GM19035 (cell line): ENCODE measurements around the gene EGF.

ENCODE experiments used
- ATAC-seq: cut with Tn5 transposase; IDR thresholded peaks from one replicate; pipeline ENCODE4 v1.9.1; 2021; ENCODE audit not compliant: unreplicated experiment

The EGF gene

DNA sequence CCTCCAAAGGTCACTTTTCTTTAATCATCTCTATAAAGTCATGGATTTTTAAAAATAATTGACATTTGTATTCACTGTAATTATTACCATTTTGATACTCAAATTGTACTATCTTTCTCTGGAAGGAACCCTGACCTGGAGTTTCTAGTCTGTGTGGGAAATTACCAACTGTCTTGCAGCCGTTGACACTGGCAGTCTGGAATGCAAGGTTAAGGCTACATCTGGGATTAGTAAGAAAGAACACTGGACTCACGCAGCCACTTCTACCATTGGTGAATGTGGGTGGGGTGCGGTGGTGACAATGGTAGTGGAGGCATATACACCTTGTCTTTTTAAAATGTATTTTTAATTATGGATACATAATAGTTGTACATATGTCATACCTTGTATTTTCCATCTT is 40.9 kb downstream of the EGF start:
- no peak for ATAC-seq

DNA sequence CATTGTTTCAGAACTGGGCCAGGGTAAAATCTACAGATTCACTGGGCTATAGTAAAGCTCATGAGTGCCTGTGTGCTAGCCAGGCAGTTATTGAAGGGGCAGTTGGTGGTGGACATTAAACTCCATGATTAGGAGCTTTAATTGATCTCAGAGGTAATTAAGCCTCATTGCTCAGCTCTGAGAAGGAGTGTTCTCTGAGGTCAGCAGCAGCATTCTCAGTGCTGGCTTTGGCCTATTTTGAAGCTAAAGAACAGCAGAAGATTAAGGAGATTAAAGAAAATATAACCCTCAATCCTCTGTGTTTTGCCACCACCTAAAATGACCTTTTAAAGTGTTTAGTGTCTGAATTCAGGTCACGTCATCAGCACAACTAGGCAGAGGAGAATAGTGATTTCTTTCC is 42.5 kb downstream of the EGF start:
- ATAC-seq, result no peak

GRCh38 chr4:109957227-109957626 is 44.5 kb downstream of the EGF start:
- no peak for ATAC-seq

DNA sequence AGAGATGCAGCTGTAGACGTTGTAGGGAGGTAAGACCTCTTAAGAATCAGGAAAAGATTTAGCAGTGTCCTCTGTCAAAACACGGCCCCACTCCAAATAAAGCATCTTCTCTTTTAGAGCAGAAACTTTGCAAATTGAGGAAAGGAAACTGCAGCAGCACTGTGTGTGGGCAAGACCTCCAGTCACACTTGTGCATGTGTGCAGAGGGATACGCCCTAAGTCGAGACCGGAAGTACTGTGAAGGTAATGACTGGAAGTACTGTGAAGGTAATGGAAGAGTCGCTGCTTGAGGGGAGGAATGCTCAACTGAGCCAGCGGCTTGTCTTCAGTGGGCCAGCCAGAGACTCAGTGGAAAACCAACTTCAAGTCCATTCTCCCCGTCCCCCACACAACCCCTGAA is 46.5 kb downstream of the EGF start:
- ATAC-seq, result no peak

GRCh38 chr4:109962401-109962800 is 49.7 kb downstream of the EGF start:
- ATAC-seq, result no peak

GRCh38 chr4:109966891-109967481 is 54.3 kb downstream of the EGF start:
- ATAC-seq, result no peak

- no peak for ATAC-seq
Measured at GRCh38 chr4:109967798-109968520, 55.3 kb downstream of the EGF start.

DNA sequence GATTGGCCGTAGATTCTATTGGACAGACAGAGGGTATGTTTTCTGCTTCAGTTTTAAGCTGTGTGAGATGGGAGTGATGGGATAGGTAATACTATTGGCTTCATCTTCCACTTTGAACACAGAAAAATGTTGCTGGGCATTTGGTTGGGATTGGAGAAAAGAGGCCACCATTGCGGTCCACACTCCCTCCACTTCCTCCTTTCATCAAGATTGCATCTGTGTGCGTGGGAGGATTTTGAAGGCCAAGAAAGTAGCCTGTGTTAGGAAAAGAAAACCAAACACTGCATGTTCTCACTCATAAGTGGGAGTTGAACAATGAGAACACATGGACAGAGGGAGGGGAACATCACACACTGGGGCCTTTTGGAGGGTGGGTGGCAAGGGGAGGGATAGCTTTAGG is 56.4 kb downstream of the EGF start:
- ATAC-seq, result no peak

- ATAC-seq, result no peak
Measured at GRCh38 chr4:109969919-109970318, 57.2 kb downstream of the EGF start.

GRCh38 chr4:109972786-109973528 is 60.3 kb downstream of the EGF start:
- ATAC-seq, result no peak

DNA sequence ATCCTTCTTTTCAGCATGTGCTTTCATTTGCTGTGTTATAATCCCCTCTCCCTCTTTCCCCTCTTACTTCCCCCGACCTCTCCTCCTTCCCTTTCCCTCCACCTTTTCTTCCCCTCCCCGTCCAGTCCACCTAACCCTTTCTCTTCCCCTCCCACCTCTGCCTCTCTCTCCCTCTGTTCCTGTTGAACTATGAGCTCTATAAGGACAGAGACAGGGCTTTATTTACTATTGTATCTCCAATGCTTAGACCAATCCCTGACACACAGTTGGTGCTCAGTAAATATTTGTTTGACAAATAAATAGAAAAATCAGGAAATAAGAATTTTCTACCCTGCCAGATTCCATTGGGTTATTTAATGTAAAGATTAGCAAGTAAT is 60.8 kb downstream of the EGF start:
- no peak for ATAC-seq

DNA sequence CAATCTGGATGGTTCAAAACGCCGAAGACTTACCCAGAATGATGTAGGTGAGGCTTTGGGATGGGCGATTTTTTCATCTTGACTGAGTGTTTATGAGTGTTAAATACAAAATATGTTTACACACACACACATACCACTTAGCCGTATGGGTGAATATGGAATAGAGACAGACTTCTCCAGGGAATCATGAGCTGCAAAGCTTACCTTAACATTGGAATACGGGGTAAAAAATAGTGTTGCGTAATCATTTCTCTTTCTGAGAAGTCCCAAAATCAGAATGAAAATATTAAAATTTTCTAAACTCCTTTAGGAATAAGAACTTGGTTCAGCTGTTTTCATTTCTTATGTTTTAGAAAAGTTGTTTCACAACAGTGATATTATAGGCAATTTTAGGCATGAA is 63.5 kb downstream of the EGF start:
- no peak for ATAC-seq

- no peak for ATAC-seq
Measured at GRCh38 chr4:109977854-109978501, 65.3 kb downstream of the EGF start.

DNA sequence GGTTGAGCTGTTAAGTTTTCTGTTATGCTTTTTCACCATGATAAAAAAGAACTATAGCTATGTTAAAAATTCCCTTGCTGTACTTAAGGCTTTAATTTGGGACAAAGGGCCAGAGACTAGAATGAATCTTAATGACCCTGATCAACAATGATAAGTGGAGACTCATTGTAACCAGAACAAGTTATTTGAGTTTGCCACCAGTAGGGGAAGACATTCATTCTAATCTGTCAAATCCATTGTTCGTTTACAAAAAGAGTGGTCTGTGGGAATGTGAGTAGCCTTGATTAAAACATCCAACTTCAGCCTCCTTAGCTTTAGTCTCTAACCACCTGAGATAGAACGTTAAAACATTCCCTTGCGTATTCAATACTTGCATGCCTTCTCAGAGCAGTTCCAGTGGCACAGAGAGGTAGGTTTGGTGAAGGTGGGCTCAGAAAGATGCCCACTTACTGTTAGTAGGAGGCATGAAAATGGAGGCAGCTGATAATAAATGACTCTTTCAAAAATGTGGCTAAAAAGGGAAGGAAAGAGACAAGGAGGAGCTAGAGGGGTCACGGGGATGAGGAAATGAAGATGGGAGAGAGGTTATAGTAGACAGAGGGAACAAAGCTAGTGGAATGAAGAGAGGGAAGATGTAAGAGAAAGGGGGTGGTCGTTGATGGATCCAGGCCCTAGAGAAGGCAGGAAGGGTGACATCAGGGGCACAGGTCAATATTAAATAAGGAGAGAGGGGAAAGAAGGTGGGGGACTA is 66.2 kb downstream of the EGF start:
- ATAC-seq, result no peak

DNA sequence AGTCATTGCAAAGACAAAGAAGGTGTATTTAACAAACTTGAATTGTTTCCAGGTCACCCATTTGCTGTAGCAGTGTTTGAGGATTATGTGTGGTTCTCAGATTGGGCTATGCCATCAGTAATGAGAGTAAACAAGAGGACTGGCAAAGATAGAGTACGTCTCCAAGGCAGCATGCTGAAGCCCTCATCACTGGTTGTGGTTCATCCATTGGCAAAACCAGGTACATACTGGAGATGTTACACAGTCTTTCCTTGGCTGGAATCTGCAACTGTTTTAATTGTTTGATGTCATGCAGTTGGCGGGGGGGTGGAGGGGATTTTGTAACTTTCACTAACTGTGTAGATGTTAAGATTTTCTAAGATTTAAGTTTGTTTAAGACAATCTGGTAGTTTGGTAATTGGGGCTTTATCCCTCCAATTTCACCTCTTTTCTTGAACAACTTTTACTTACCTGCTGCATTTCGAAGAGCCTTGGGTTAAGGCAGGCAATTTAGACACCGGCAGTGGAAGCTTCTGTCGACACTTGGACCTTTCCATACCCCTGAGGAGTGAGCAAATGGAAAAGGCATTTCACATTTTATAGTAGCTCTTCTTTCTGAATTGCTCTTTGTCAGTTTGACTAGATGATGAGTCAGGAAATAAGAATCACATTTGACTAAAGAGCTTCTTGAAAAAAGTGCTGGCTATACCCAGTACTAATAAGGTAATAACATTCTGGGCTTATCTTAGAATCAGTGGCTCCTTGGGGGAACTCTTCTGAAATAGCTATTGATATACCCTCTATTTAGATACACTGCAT is 67.4 kb downstream of the EGF start:
- no peak for ATAC-seq

- no peak for ATAC-seq
Measured at GRCh38 chr4:109981936-109982335, 69.3 kb downstream of the EGF start.

GRCh38 chr4:109982521-109982920 is 69.8 kb downstream of the EGF start:
- no peak for ATAC-seq

DNA sequence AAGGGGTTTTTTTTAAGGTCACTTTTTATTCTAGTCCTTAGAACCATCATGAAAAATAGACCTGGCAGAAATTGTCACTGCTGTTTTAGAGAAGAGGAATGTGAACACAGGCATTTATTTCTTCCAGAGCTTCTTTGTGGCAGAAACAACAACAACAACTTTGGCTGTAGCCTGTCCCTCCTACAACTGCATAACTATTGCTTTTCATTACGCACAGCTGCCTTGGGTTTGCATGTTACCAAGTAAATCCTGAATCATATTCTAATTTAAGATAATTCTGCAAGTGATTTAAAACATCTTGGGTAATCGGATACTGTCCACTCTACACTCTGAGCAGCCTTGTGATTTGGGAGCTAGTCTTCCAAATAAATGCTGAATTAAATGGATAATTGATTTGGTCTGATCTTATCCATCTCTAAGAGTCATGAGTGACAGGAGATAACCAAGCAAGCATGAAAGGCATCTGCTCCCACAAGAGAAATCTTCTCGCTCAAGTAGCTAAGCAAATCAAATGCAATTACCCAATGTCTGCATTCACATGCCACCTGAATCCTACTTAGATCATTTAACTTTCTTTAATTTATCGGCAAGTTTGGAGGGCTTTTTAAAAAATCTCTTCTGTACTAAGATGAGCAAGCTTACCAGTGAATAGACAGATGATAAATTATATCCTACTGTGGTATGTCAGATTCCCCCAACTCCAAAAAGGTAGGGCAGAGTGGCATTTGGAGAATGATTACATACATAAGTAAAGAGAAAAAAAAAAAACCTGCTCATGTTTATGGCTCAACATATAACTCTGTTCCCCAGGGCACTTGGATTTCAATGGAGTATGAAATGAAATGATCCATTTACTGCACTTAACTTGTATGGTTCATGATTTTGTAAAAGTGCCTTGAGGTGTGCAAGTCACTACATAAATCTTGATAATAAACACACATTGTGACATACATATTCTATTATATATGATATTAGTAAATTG is 73.6 kb downstream of the EGF start:
- ATAC-seq, result no peak

- no peak for ATAC-seq
Measured at GRCh38 chr4:109989044-109989443, 76.4 kb downstream of the EGF start.
